Measurements from ENCODE around the gene RIPK1. TPM values are rescaled to one million over a fixed set of nuclear protein-coding genes. Genes with fewer than 3 reads are reported as not detected.

Gene RIPK1
- total RNA-seq, 3 donors from 2014 or later: 33.1 to 41.9 (median 35.8) TPM

- intact Hi-C loops (cut with DNase I, micrococcal nuclease): no loop called here
- Histone ChIP-seq H3K4me3 (no peak overlapping the region), H3K36me3 (ENCODE audit: low read depth) (no peaks in the 10 kb centered on the region), H3K4me1 (ENCODE audit: low read depth) (no peaks in the 10 kb centered on the region), H3K9me3 (no peaks in the 10 kb centered on the region)
- ATAC-seq: no peak
- no peak for DNase-seq
- TF ChIP-seq CTCF (IDR thresholded peaks at IDR 0.05): no peak
Observed at GRCh38 chr6:3102875-3103274, 34.6 kb downstream of the RIPK1 start.

GRCh38 chr6:3108746-3109414 is 40.6 kb downstream of the RIPK1 start:
- DNase-seq: no peak
- H3K4me1 ChIP-seq (ENCODE audit: low read depth): no peaks in the 10 kb centered on the region
- H3K36me3 ChIP-seq (ENCODE audit: low read depth): peaks cover 5% of the 10 kb centered on the region
- intact Hi-C loops (cut with DNase I, micrococcal nuclease): no loop called here
- TF ChIP-seq CTCF (IDR thresholded peaks at IDR 0.05): no peak
- ATAC-seq: peak; percentile 17
- no peaks in the 10 kb centered on the region for H3K9me3 ChIP-seq
- no peak overlapping the region for H3K4me3 ChIP-seq

- Histone ChIP-seq H3K4me3 (no peak overlapping the region), H3K9me3 (no peaks in the 10 kb centered on the region), H3K4me1 (ENCODE audit: low read depth) (no peaks in the 10 kb centered on the region), H3K36me3 (ENCODE audit: low read depth) (peaks cover 5% of the 10 kb centered on the region)
- TF ChIP-seq CTCF (IDR thresholded peaks at IDR 0.05): no peak
- no peak for ATAC-seq
- DNase-seq: no peak
- intact Hi-C loops (cut with DNase I, micrococcal nuclease): no loop called here
Observed at GRCh38 chr6:3109761-3110160, 41.5 kb downstream of the RIPK1 start.

GRCh38 chr6:3114377-3114776 is 46.1 kb downstream of the RIPK1 start:
- Histone ChIP-seq H3K9me3 (no peaks in the 10 kb centered on the region), H3K36me3 (ENCODE audit: low read depth) (peaks cover 5% of the 10 kb centered on the region), H3K4me3 (no peak overlapping the region), H3K4me1 (ENCODE audit: low read depth) (peaks cover 9% of the 10 kb centered on the region)
- DNase-seq (no peak), ATAC-seq (no peak)
- no peak for TF ChIP-seq CTCF (IDR thresholded peaks at IDR 0.05)
- intact Hi-C loops (cut with DNase I, micrococcal nuclease): no loop called here

GRCh38 chr6:3117912-3118352 is 49.6 kb downstream of the RIPK1 start:
- Histone ChIP-seq H3K4me1 (ENCODE audit: low read depth) (peaks cover 12% of the 10 kb centered on the region), H3K36me3 (ENCODE audit: low read depth) (peaks cover 5% of the 10 kb centered on the region), H3K4me3 (peak overlapping the region; percentile 42), H3K9me3 (no peaks in the 10 kb centered on the region)
- DNase-seq (no peak), ATAC-seq (no peak)
- no peak for TF ChIP-seq CTCF (IDR thresholded peaks at IDR 0.05)
- intact Hi-C loops (cut with DNase I, micrococcal nuclease): no loop called here
